ENCODE measurements around the gene IPP.

The IPP gene

DNA sequence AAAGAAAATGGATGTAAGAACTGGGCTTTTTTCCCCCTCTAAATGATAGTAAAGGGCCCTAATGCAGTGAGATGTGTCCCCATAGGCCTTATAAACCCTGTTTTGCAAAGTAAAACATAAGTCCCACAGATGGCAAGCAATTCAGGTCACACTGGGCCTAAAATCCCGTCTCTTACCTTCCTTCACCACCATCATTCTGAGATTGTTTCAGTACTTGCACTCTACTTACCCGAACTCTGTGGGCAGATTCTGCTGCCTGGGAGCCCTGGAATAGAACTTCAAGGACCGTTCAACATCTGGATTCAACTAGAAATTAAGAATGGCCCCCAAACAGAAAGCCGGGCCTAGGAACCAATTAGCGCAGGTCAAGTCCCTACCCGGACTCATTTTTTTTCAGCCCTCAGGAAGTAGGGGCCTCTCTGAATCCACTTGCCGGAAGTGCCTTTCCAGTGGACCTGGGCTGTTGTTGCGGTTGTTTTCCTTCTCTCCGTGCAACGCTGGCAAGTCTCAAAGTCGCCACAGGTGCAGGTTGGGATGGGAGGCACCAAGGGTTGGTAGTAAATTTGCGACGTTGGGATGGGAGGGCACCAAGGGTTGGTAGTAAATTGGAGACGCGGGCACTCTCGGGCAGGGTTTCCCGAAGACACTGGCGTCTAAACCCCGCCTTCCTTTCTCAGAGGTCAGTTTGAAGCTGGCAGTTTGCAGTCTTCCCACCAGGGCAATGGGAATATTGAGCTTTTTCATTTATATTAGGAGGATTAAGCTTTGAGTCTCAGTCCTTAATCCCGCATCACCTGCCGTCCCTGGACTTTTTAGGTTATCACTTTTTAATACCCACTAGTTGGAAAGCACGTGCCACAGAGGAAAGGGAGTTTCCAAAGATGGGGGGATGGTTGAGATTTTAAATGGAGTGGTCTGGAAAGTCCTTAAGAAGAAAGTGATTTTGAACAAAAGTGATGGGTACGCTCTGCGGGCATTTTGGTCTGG is 62.4 kb downstream of the IPP start, which contains the start of gene TMEM69:
Gene TMEM69, plus strand, starts transcription at position 428 of the 987 bp plus-strand sequence. CDS start 2,888 bp downstream, outside the sequence.
- H3K36me3 ChIP-seq (ENCODE audit: control insufficient read depth, low read length): peaks cover 71% of the 10 kb centered on the region
- H3K9me3 ChIP-seq (ENCODE audit: control insufficient read depth, insufficient read depth, low read length): no peaks in the 10 kb centered on the region
- peak within 1 kb of the TSS; percentile 93 for H3K4me2 ChIP-seq (ENCODE audit: low read length)
- peak within 1 kb of the TSS; percentile 94 for H3K4me3 ChIP-seq (ENCODE audit: low read length)
- TF ChIP-seq, protein P1, sequence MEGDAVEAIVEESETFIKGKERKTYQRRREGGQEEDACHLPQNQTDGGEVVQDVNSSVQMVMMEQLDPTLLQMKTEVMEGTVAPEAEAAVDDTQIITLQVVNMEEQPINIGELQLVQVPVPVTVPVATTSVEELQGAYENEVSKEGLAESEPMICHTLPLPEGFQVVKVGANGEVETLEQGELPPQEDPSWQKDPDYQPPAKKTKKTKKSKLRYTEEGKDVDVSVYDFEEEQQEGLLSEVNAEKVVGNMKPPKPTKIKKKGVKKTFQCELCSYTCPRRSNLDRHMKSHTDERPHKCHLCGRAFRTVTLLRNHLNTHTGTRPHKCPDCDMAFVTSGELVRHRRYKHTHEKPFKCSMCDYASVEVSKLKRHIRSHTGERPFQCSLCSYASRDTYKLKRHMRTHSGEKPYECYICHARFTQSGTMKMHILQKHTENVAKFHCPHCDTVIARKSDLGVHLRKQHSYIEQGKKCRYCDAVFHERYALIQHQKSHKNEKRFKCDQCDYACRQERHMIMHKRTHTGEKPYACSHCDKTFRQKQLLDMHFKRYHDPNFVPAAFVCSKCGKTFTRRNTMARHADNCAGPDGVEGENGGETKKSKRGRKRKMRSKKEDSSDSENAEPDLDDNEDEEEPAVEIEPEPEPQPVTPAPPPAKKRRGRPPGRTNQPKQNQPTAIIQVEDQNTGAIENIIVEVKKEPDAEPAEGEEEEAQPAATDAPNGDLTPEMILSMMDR (IDR thresholded peaks at IDR 0.05; ENCODE audit: low read depth, low read length, poor library complexity, severe bottlenecking): no peak
- TF ChIP-seq EZH2phosphoT487 (IDR thresholded peaks at IDR 0.05; ENCODE audit: borderline replicate concordance, low read length): no peak
- H3F3A ChIP-seq (ENCODE audit: control insufficient read depth, insufficient read depth): peaks cover 12% of the 10 kb centered on the region
- peak within 1 kb of the TSS; percentile 92 for H3K27ac ChIP-seq (ENCODE audit: low read depth, low read length)
- H3K79me2 ChIP-seq (ENCODE audit: control insufficient read depth, low read length): peaks cover 84% of the 10 kb centered on the region
- H3K27me3 ChIP-seq (ENCODE audit: control insufficient read depth, low read length): no peaks in the 10 kb centered on the region
- peaks cover 38% of the 10 kb centered on the region for H3K4me1 ChIP-seq (ENCODE audit: control insufficient read depth, low read length)
- peaks cover 8% of the 10 kb centered on the region; the same call in 1 of the 2 replicates for H4K20me1 ChIP-seq (ENCODE audit: control insufficient read depth, insufficient read depth, low read depth, low read length)
- no peaks in the 10 kb centered on the region for H3K9me2 ChIP-seq (replicated peaks; ENCODE audit: control insufficient read depth, low read length)

DNA sequence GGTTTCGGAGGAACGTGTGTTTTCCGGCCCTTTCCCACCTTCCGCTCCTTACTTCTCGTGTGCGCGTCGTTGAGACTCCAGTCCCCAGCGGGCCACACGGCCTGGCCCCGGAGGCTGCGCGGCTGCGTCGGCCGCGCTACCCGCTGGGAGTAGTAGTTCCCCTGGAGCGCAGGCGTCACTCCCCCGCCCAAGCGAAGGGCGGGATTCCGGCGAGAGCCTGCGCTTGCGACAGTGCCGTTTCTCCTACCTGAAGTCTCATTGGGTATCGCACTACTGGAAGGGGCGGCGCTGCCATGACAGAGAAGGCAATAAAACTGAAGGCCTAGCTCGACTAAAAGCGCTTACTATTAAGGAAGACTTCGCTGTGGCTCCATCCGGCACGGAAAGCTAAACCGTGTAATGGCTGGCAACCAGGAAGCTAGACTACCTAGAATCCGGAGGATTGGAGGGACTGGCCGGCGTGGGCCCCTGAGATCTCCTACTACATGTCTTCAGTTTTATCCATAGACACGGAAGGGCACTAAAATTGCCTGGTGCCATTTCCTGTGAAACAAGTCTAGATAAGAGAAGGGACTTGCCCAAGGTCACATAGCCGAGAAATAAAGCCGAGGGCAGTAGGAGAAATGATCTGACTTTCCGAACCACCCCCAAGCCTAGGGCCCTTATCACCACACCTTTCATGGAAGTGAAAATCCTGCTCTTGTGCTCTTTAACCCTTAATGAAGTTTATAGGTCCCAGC is 63.3 kb downstream of the IPP start:
- no peak for TF ChIP-seq EZH2phosphoT487 (IDR thresholded peaks at IDR 0.05; ENCODE audit: borderline replicate concordance, low read length)
- TF ChIP-seq, protein P1 (IDR thresholded peaks at IDR 0.05; ENCODE audit: low read depth, low read length, poor library complexity, severe bottlenecking): no peak
- Histone ChIP-seq H3K4me1 (ENCODE audit: control insufficient read depth, low read length) (peaks cover 46% of the 10 kb centered on the region), H3K79me2 (ENCODE audit: control insufficient read depth, low read length) (peaks cover 90% of the 10 kb centered on the region), H3K9me3 (ENCODE audit: control insufficient read depth, insufficient read depth, low read length) (no peaks in the 10 kb centered on the region), H3K9me2 (replicated peaks; ENCODE audit: control insufficient read depth, low read length) (no peaks in the 10 kb centered on the region), H3F3A (ENCODE audit: control insufficient read depth, insufficient read depth) (peaks cover 10% of the 10 kb centered on the region), H3K4me2 (ENCODE audit: low read length) (peak overlapping the region; percentile 93), H4K20me1 (ENCODE audit: control insufficient read depth, insufficient read depth, low read depth, low read length) (peaks cover 11% of the 10 kb centered on the region; the same call in 1 of the 2 replicates), H3K27ac (ENCODE audit: low read depth, low read length) (peak overlapping the region; percentile 92), H3K27me3 (ENCODE audit: control insufficient read depth, low read length) (no peaks in the 10 kb centered on the region), H3K4me3 (ENCODE audit: low read length) (peak overlapping the region; percentile 94), H3K36me3 (ENCODE audit: control insufficient read depth, low read length) (peaks cover 65% of the 10 kb centered on the region)

DNA sequence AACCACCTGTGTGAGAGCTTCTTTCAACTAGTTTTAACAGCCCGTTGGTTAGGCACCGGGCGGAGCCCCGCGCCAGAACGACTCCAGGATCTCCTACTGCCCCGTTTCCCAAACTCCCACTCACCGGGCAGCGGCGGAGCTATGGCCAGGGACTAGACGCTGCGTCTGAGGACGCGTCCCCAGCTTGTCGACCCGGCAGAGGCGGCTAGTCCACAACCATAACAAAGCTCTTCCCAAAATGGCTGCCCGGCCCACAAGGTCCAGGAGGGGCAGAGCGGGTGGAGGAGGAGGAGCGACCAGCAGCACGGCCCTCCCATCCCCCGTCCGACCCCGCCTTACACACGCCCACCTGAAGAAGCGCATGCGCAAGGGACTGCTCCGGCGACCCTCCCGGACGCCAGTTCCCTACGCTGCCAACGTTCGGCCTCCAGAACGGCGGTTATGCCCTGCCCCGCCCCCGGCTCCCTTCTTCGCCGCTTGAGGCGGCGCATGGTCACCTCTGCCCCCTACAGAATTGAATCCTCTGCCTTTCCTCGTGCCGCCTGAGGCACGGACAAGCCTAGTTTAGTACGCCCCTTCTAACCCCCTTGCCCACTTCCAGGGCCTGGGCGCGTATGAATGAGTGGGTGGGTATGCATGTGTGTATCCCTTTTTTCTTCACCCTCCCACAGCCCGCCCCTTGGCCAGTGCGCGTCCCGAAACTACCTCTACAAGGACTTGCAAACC is 64.0 kb downstream of the IPP start, which contains the start of gene GPBP1L1:
Gene GPBP1L1, minus strand, starts transcription at position 246 of the 726 bp plus-strand sequence. CDS start 27,446 bp downstream, outside the sequence.
- H3K4me1 ChIP-seq (ENCODE audit: control insufficient read depth, low read length): peaks cover 54% of the 10 kb centered on the region
- no peaks in the 10 kb centered on the region for H3K9me3 ChIP-seq (ENCODE audit: control insufficient read depth, insufficient read depth, low read length)
- H3K9me2 ChIP-seq (replicated peaks; ENCODE audit: control insufficient read depth, low read length): no peaks in the 10 kb centered on the region
- no peaks in the 10 kb centered on the region for H3K27me3 ChIP-seq (ENCODE audit: control insufficient read depth, low read length)
- peaks cover 10% of the 10 kb centered on the region for H3F3A ChIP-seq (ENCODE audit: control insufficient read depth, insufficient read depth)
- peak within 1 kb of the TSS; percentile 94 for H3K4me3 ChIP-seq (ENCODE audit: low read length)
- peaks cover 94% of the 10 kb centered on the region for H3K79me2 ChIP-seq (ENCODE audit: control insufficient read depth, low read length)
- TF ChIP-seq, protein P1 (IDR thresholded peaks at IDR 0.05; ENCODE audit: low read depth, low read length, poor library complexity, severe bottlenecking): no peak
- TF ChIP-seq EZH2phosphoT487 (IDR thresholded peaks at IDR 0.05; ENCODE audit: borderline replicate concordance, low read length): no peak
- H4K20me1 ChIP-seq (ENCODE audit: control insufficient read depth, insufficient read depth, low read depth, low read length): peaks cover 14% of the 10 kb centered on the region; the same call in 1 of the 2 replicates
- H3K36me3 ChIP-seq (ENCODE audit: control insufficient read depth, low read length): peaks cover 65% of the 10 kb centered on the region
- peak within 1 kb of the TSS; percentile 92 for H3K27ac ChIP-seq (ENCODE audit: low read depth, low read length)
- H3K4me2 ChIP-seq (ENCODE audit: low read length): peak within 1 kb of the TSS; percentile 93

All from DOHH2 (cell line).